ENCODE measurements around the gene FHOD3.

- no peak for TF ChIP-seq POLR2A (IDR thresholded peaks at IDR 0.05)
- TF ChIP-seq CTCF (IDR thresholded peaks at IDR 0.05), result no peak
Observed at GRCh38 chr18:36275561-36275960, 22.0 kb upstream of the FHOD3 start.

All from uterus (tissue), 2 donors.